Stimulated activated CD8-positive, alpha-beta memory T cell treated with anti-CD3 and anti-CD28 coated beads, Interleukin-15, amount 100 ng/mL, for 4 hours (primary cell): ENCODE data around the gene MED26.

Source experiments
- DNase-seq, 2 donors: peaks; one replicate each; pipeline ENCODE4 v3.0.0-alpha.2; 2020; ENCODE audit warnings: low read depth in 2 of 2

MED26 gene

GRCh38 chr19:16613841-16614240 lies 14.2 kb downstream of the MED26 start:
- no peak for DNase-seq

DNA sequence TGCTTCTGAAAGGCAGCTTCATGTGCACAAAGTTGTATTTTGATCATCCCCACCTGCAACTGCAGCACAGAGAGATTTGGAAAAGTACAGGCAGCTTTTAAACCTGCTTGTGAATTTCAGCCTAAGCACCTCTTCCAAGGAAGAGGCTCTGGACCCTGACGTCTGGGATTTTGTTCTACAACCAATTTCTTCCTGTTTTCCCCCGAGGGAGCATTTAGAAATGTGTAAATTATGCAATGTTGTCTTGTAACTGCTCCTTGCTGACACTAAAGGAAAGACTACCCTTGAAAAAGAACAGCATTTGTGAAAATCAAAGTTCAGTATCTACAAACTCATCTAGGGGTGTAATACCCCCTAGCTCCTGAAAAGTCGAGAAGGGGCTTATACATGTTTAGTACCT lies 15.4 kb downstream of the MED26 start:
- DNase-seq: no peak

- no peak for DNase-seq
Observed at GRCh38 chr19:16611121-16611520, 16.9 kb downstream of the MED26 start.

- DNase-seq: no peak
Observed at GRCh38 chr19:16609511-16610200, 18.3 kb downstream of the MED26 start.

DNA sequence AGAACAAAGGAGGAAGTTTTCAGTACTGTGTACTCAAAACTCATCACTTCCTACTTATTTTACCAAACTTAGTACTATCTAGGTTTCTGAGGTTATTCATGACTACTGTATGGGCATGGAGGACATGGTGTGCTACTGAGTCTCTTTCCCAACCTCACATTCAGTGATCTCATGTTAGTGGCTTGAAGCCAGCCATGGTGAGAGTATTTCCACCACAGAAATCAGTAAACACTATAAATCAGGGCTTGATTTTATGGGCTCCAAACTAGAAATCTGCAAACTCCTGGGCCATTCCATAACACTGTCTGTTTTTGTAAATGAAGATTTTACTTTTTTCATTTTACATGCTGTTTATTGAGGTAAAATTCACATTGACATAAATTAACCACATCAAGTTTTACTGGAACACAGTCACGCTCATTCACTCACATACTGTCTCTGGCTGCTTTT lies 19.7 kb downstream of the MED26 start:
- DNase-seq: no peak

DNA sequence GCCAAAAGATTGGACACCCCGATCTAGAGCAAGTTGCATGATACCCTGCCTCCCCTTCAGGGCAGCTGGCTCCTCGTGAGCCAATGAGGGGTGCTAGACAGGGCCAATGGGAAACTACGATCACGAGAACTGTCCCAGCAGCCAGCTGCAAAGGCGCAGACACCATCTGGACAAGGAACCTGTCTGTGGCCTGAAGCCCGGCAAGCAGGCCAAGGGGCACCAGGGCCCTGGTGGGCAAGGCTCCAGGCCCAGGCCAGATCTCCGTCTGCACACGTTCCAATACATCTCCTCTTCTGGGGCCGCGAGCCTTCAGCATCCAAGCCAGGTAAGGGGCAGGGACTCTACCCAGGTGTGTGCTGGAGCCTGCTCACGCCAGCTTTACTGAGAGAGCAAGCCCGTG lies 20.2 kb downstream of the MED26 start:
- no peak for DNase-seq

GRCh38 chr19:16605553-16605994 lies 22.4 kb downstream of the MED26 start:
- DNase-seq: no peak

DNA sequence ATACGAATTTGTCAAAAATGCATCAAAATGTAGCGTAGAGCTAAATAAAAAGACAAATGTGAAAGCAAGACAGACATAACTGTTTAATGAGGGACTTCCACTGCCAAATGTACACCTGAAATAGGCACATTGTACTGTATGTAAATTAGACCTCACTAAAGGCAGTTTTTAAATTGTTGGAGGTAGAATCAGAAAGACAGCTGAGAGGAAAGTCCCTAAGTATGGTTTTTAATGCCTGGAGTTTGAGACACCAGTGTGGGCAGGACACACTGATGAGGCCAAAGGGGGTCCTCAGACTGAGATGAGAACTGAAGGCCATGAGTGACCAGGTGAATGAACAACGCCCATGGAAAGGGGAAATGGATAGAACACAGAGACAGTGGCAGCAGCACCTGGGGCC lies 22.9 kb downstream of the MED26 start:
- no peak for DNase-seq

DNA sequence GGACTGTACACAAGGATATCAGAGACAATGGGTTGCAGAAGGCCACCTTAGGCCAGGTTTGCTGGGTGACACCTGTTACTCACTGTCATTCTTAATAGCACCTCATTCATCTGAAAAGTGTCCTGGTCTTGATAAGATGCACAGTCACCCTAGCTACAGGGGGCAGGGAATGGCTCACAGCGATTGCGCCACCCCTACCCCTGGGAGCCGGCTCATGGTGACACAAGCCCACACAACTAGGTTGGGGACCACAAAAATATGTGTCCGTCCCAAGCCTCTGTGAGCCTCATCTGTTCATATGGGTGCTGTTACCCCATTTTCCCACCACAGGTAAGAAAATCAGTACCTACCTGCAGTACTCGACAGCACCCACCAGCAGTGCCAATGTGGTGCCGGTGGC lies 23.4 kb downstream of the MED26 start:
- DNase-seq: no peak

- no peak for DNase-seq
Observed at GRCh38 chr19:16603090-16603489, 24.9 kb downstream of the MED26 start.

DNA sequence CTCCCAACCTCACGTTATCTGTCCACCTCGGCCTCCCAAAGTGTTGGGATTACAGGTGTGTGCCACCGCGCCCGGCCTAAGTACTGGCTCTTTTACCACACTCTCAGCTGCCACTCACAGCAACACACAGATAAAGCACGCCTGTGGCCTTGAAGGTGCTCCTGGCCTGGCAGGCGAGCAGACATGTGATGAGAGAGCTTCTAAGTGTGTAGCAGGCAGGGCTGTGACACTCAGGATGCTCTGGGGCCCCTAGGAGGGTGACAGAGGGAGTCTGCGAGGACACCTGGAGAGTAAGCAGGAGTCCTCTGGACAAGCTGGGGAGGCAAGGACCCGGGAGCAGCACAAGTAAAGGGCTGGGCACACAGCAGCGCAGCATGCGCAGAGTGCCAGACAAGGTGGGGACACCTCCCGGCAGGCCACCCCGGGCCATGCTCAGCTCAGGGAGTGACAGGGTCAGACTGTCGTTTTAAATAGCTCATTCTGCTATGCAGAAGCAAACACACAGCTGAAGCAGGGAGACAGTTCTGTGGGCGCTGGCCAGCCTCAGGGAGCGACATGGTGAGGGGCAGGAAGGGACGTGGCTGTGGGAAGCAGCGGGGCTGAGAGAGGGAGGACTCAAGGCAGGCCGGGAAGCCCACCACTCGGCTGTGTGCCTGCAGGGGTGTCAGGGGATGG lies 26.5 kb downstream of the MED26 start:
- DNase-seq: no peak

GRCh38 chr19:16600824-16601223 lies 27.2 kb downstream of the MED26 start:
- no peak for DNase-seq

DNA sequence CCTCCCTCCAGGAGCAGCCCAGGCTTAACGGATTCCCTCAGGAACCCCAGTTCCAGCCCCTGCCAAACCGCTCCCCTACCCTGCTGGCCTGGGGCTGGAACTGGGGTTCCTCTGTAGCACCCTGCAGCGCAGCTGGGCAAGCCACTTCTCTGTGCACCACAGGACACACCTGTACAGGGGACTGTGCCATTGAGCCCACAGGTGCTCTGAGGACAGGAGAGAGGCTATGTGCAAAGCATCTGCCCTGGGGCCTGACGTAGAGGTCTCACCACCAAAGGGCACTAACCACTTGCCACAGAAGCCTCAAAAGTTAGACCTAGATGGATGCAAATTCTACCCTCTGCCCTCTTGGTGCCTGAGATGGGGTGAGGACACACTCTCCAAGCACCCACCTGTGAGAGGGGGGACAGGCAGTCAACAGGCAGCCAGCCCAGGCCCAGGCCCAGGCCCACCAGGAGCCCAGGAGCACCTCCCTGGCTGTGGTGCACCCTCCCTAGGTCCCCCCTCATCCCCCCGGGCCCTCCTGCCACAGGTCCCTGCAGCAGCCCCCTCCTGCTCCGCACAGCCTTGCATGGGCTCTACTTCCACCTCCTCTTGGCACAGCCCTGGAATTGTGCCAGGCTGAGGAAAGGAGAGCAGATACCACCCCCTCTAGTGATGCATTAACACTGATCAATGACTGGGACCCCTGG lies 28.2 kb downstream of the MED26 start:
- no peak for DNase-seq

DNA sequence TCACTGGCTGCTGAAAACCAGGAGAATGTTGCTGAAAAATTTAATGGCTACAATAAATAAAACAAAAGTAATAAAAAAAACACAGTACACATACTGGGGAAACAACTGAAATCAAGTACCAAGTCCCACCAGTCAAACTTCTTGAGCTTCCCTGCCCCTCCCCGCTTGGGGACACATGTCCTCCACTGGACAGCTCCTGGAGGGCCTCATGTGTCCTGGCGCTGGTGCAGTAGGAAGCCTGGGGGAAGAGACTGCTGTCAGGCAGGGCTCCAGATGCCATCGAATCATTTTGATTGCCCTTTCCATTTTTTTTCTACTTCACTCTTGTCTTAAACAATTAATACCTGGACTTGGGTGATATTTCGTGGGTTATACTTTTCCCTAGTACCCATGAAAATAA lies 29.2 kb downstream of the MED26 start:
- no peak for DNase-seq

DNA sequence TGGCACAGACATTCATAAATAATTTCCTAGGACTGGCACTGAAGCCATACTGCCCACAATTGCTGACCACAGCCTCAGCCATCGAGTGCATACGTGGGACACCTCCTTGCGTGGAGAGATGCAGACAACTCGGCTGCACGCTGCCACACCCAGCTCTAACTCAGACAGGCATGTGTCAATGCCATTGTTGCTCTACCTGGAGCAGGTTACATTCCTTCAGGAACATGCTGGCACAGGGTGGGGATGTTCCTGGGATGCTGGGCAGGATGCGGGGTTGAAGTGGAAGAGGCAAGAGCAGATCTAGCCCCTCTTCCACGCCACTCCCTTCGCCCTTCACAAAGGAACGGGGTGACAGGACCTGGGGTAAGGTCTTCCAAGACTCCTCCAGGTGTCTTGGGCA lies 31.6 kb downstream of the MED26 start:
- DNase-seq: no peak

DNA sequence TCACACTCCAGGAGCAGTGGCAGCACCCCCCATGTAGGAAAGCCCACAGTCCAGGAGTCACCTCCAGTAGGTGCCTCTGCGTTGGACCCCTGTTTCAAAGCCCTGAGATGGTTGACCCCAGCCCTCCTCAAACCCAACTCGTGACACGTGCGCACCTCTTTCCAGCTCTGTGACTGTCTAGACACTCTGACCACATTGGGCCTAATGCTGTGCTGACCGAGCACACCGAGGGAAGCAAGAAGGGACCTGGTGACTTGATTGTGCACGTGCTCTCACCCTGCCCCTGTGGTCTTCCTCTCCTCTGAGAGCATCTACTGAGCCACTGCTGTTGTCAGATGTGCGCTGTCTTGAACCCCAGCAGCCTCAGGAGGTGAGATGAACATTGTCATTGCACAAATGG lies 32.9 kb downstream of the MED26 start:
- no peak for DNase-seq

DNA sequence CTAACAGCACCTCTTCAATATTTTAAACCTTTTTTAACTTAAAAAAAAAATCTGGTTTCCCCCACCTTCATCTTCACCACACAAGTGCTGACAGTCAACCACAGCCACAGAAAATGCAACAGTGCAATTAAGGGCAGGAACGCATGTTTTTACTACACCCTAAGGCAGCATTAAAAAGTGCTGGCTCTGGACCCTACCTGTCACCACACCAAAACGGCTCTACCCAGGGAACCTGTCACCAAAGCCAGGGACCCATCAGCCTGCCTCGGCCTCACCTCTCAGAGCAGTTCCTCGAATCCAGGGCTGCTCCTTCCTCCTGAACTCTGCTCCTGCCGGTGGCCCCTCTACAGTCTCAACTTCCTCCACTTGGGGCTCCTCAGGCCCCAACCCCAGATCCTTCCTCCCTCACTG lies 33.3 kb downstream of the MED26 start:
- no peak for DNase-seq

DNA sequence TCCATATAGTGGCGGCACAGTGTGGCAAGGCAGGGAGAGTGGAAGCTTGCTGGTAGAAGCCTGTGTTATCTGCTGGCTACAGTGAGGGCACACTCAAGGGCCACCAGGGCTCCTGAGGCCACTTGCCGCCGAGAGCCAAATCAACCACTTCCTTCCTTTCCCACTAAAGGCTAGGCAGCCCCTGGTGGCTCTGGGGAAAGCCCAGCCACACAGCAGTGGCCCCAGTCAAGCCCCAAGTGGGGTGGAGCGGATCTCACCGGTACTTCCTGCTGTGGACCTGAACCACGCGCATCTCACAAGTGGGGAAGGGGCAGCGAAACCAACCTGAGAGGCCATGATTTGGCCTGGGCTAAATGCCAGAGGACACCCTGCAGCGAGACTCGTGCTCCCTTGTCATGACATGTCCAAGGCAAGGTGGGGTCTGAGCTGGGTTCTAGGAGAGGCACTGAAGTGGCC lies 33.8 kb downstream of the MED26 start:
- no peak for DNase-seq

DNA sequence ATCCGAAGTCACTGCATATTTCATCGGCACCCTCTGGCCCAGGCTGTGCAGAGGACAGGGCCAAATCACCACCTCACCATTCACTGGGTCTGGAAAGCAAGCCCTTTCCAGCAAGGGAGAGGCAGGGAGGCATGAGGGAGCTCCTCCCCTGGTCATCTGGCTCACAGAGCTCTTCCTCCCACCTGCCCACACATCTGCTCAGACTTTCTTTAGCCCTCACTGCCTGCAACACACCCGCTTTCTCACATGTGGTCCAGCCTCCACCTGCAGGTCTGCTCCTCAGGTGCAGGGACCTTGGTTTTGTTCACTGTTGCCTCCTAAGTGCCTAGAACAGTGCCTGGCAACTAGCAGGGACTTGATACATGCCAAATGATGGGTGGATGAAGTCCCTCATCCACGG lies 34.8 kb downstream of the MED26 start:
- DNase-seq: no peak

DNA sequence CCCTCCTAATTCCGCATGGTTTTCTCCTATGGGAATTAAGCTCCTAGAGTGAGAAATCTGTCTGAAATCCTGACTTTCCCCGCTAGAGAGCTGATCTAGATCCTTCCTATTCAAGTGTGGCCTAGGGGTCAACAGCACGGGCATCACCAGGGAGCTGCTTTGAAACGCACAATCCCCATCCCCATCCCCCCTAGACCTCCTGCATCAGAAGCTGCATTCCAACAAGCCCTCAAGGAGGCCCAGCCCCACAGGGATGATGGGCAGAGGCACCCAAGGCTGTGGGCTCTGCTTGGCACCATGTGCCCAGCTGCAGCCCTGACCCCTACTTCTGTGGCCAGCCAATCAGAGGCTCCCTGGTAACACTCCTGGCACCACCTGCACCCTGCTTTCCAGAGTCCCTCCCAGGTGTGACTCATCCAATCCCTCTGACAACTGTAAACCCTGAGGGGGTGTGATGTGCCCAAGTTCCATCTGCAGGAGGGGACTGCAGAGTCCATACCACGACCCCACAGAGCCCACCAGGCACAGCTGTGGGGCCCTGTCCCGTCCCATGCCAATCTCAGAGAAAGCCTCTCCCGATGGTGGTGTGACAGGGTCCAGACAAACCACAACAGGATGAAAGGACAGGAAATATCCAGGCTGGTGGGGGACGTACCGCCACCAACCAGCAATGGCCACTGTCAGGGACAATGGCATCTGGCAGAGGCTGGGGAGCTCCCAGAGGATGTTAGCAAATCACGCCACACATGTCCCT lies 36.0 kb downstream of the MED26 start:
- DNase-seq: no peak

- no peak for DNase-seq
Observed at GRCh38 chr19:16590876-16591802, 36.9 kb downstream of the MED26 start.
